Osteocyte (in vitro differentiated cells): Measurements from ENCODE around the gene RNF151. TPM values are rescaled to one million over a fixed set of nuclear protein-coding genes. Genes with fewer than 3 reads are reported as not detected.
A peak's percentile ranks its signal among the peaks of the same experiment; 100 is the strongest.

Experiments
- DNase-seq: peaks from one replicate; pipeline ENCODE4 v3.0.0; 2021; ENCODE audit warnings: mixed read lengths; ENCODE audit not compliant: unreplicated experiment; ENCODE audit errors: extremely low spot score
- H3K27ac Mint-ChIP-seq: one replicate; pipeline ENCODE4 v1.8.0; 2021; ENCODE audit warnings: mild to moderate bottlenecking, mixed read lengths; ENCODE audit not compliant: unreplicated experiment
- H3K27me3 Mint-ChIP-seq: one replicate; pipeline ENCODE4 v1.8.0; 2021; ENCODE audit warnings: mixed read lengths; ENCODE audit not compliant: unreplicated experiment
- H3K36me3 Mint-ChIP-seq: one replicate; pipeline ENCODE4 v1.8.0; 2021; ENCODE audit warnings: mixed read lengths; ENCODE audit not compliant: unreplicated experiment
- H3K4me1 Mint-ChIP-seq: one replicate; pipeline ENCODE4 v1.8.0; 2021; ENCODE audit warnings: mixed read lengths; ENCODE audit not compliant: unreplicated experiment
- H3K4me3 Mint-ChIP-seq: one replicate; pipeline ENCODE4 v1.8.0; 2021; ENCODE audit warnings: mild to moderate bottlenecking, moderate library complexity, mixed read lengths; ENCODE audit not compliant: unreplicated experiment
- H3K9me3 Mint-ChIP-seq: one replicate; pipeline ENCODE4 v1.8.0; 2021; ENCODE audit warnings: mixed read lengths; ENCODE audit not compliant: unreplicated experiment
- CTCF ChIP-seq: fragments of 200-600 bp; sonication (generic); IDR thresholded peaks from 2 replicates; pipeline ENCODE4 v1.5.0; 2021; ENCODE audit warnings: antibody characterized with exemption, mild to moderate bottlenecking, moderate library complexity
- total RNA-seq: library from RNA; stranded (reverse); gene quantifications from 2 replicates; pipeline ENCODE4 v1.2.1, GENCODE V29; 2021

Gene RNF151
- total RNA-seq, 1 donor from 2014 or later = 0.46 TPM

- Mint-ChIP-seq H3K36me3 (no peaks in the 10 kb centered on the region), H3K27me3 (peaks cover 6% of the 10 kb centered on the region), H3K9me3 (no peaks in the 10 kb centered on the region), H3K4me1 (peaks cover 16% of the 10 kb centered on the region), H3K4me3 (no peak overlapping the region), H3K27ac (no peak overlapping the region)
- TF ChIP-seq CTCF = peak; percentile 51
- no peak for DNase-seq
Observed at GRCh38 chr16:2016407-2016922, 49.8 kb downstream of the RNF151 start.

Other genes starting within 250 kb of the RNF151 start
- 45.8 and 48.8 TPM in 2 replicates for gene NME3, start 195.3 kb upstream of the RNF151 start, total RNA-seq
- gene EME2, start 194.0 kb upstream of the RNF151 start, total RNA-seq = 21.5 and 22.4 TPM in 2 replicates
- 70.9 and 73.9 TPM in 2 replicates for gene MRPS34, start 193.7 kb upstream of the RNF151 start, total RNA-seq
- gene SPSB3, start 184.3 kb upstream of the RNF151 start, total RNA-seq = 52.8 and 53.4 TPM in 2 replicates
- 55.5 and 56.3 TPM in 2 replicates for gene NUBP2, start 183.9 kb upstream of the RNF151 start, total RNA-seq
- gene IGFALS, start 173.2 kb upstream of the RNF151 start, total RNA-seq = 0.34 and 0.43 TPM in 2 replicates
- 55.0 and 57.0 TPM in 2 replicates for gene HAGH, start 140.0 kb upstream of the RNF151 start, total RNA-seq
- gene FAHD1, start 139.7 kb upstream of the RNF151 start, total RNA-seq = 25.9 and 29.5 TPM in 2 replicates
- gene MEIOB, start 94.7 kb upstream of the RNF151 start, total RNA-seq = 0.63 and 1.2 TPM in 2 replicates
- gene HS3ST6, start 48.4 kb upstream of the RNF151 start, total RNA-seq = not detected in 2 replicates
- 17.1 and 21.0 TPM in 2 replicates for gene MSRB1, start 23.7 kb upstream of the RNF151 start, total RNA-seq
- gene RPL3L, start 12.2 kb upstream of the RNF151 start, total RNA-seq = 1.2 TPM in 1 of 2 replicates, not detected in the other
- gene NDUFB10, start 7.3 kb upstream of the RNF151 start, total RNA-seq = 126 TPM in 2 replicates
- 2,261 and 2,286 TPM in 2 replicates for gene RPS2, start 2.0 kb upstream of the RNF151 start, total RNA-seq
- gene TBL3, start 5.2 kb downstream of the RNF151 start, total RNA-seq = 29.9 and 32.0 TPM in 2 replicates
- 0.54 and 0.91 TPM in 2 replicates for gene NOXO1, start 14.6 kb downstream of the RNF151 start, total RNA-seq
- gene GFER, start 17.3 kb downstream of the RNF151 start, total RNA-seq = 21.2 and 24.7 TPM in 2 replicates
- 0.57 and 0.91 TPM in 2 replicates for gene SYNGR3, start 23.1 kb downstream of the RNF151 start, total RNA-seq
- 45.4 and 46.9 TPM in 2 replicates for gene ZNF598, start 43.0 kb downstream of the RNF151 start, total RNA-seq
- gene NPW, start 52.9 kb downstream of the RNF151 start, total RNA-seq = 4.1 and 4.4 TPM in 2 replicates
- 143 and 146 TPM in 2 replicates for gene NHERF2, start 60.0 kb downstream of the RNF151 start, total RNA-seq
- 22.2 and 24.3 TPM in 2 replicates for gene NTHL1, start 81.0 kb downstream of the RNF151 start, total RNA-seq
- gene TSC2, start 81.1 kb downstream of the RNF151 start, total RNA-seq = 183 and 194 TPM in 2 replicates
- 169 and 188 TPM in 2 replicates for gene PKD1, start 169.0 kb downstream of the RNF151 start, total RNA-seq
- 2.0 and 3.4 TPM in 2 replicates for gene RAB26, start 181.8 kb downstream of the RNF151 start, total RNA-seq
- gene TRAF7, start 188.9 kb downstream of the RNF151 start, total RNA-seq = 78.1 and 84.9 TPM in 2 replicates
- 2.4 and 3.7 TPM in 2 replicates for gene CASKIN1, start 229.7 kb downstream of the RNF151 start, total RNA-seq
- 57.6 and 60.2 TPM in 2 replicates for gene MLST8, start 238.6 kb downstream of the RNF151 start, total RNA-seq
- 6.6 and 10.1 TPM in 2 replicates for gene BRICD5, start 244.0 kb downstream of the RNF151 start, total RNA-seq
- gene PGP, start 248.0 kb downstream of the RNF151 start, total RNA-seq = 14.1 and 15.0 TPM in 2 replicates